Keratinocyte (primary cell): ENCODE results near the gene CDH8. TPM values are rescaled to one million over a fixed set of nuclear protein-coding genes. Genes with fewer than 3 reads are reported as not detected.

Source experiments
- DNase-seq: peaks from one replicate; pipeline ENCODE4 v3.0.0-alpha.2; 2011; ENCODE audit warnings: low read depth, missing footprints, low spot score
- FAIRE-seq: peaks from 2 replicates; lab custom pipeline; 2011; peaks lifted over from hg19 to GRCh38; lab: Jason Lieb, UNC
- H2AFZ ChIP-seq: 2 replicates; pipeline ENCODE4 v1.6.0; 2012; ENCODE audit warnings: low read length, control low read depth, inconsistent platforms; ENCODE audit not compliant: control insufficient read depth
- H3K27ac ChIP-seq: 2 replicates; pipeline ENCODE4 v1.5.1; 2011; ENCODE audit warnings: low read length; ENCODE audit not compliant: control insufficient read depth, insufficient read depth
- H3K27me3 ChIP-seq: 3 replicates; pipeline ENCODE4 v1.6.0; 2011; ENCODE audit warnings: low read length; ENCODE audit not compliant: control insufficient read depth, insufficient read depth; ENCODE audit errors: extremely low read depth
- H3K36me3 ChIP-seq, 2 experiments: 2 replicates in 1 of 2; 3 replicates in 1 of 2; pipeline ENCODE4 v1.5.1; 2011; ENCODE audit warnings: low read length in 2 of 2, mild to moderate bottlenecking in 1 of 2; ENCODE audit not compliant: control insufficient read depth in 2 of 2, insufficient read depth in 2 of 2; ENCODE audit errors: extremely low read depth in 1 of 2
- H3K4me1 ChIP-seq: 3 replicates; pipeline ENCODE4 v1.5.1; 2011; ENCODE audit warnings: low read length; ENCODE audit not compliant: control insufficient read depth, insufficient read depth; ENCODE audit errors: extremely low read depth
- H3K4me2 ChIP-seq: 3 replicates; pipeline ENCODE4 v1.6.0; 2011; ENCODE audit warnings: low read depth, low read length; ENCODE audit not compliant: control insufficient read depth, insufficient read depth; ENCODE audit errors: extremely low read depth
- H3K4me3 ChIP-seq, 3 experiments: fragments of 200-600 bp in 1 of 3; sonication (generic) in 1 of 3; 2 replicates in 2 of 3; 3 replicates in 1 of 3; pipeline ENCODE4 v1.5.1; 2011 to 2016; ENCODE audit warnings: low read length in 3 of 3, mild to moderate bottlenecking in 3 of 3, control low read depth in 2 of 3, inconsistent platforms in 1 of 3, low read depth in 1 of 3, mixed read lengths in 1 of 3, mixed run types in 1 of 3, moderate library complexity in 1 of 3; ENCODE audit not compliant: control insufficient read depth in 2 of 3, insufficient read depth in 2 of 3; ENCODE audit errors: extremely low read depth in 1 of 3
- H3K79me2 ChIP-seq: 2 replicates; pipeline ENCODE4 v1.6.0; 2012; ENCODE audit warnings: low read length; ENCODE audit not compliant: control insufficient read depth, insufficient read depth
- H3K9ac ChIP-seq: 3 replicates; pipeline ENCODE4 v1.6.0; 2011; ENCODE audit warnings: low read length; ENCODE audit not compliant: control insufficient read depth, insufficient read depth; ENCODE audit errors: extremely low read depth
- H3K9me1 ChIP-seq: 3 replicates; pipeline ENCODE4 v1.6.0; 2011; ENCODE audit warnings: low read length; ENCODE audit not compliant: control insufficient read depth, insufficient read depth; ENCODE audit errors: extremely low read depth
- H3K9me3 ChIP-seq: 2 replicates; pipeline ENCODE4 v1.5.1; 2012; ENCODE audit warnings: low read depth, low read length; ENCODE audit not compliant: control insufficient read depth
- H4K20me1 ChIP-seq: 3 replicates; pipeline ENCODE4 v1.6.0; 2011; ENCODE audit warnings: low read length; ENCODE audit not compliant: control insufficient read depth, insufficient read depth; ENCODE audit errors: extremely low read depth
- CTCF ChIP-seq, 3 experiments: IDR thresholded peaks in 1 of 3; conservative IDR thresholded peaks in 1 of 3; optimal IDR thresholded peaks in 1 of 3; 2 replicates in 2 of 3; 3 replicates in 1 of 3; pipeline versions ENCODE3 to v1.5.1; 2011; ENCODE audit warnings: low read length in 3 of 3, mild to moderate bottlenecking in 3 of 3, moderate library complexity in 2 of 3, control low read depth in 1 of 3, inconsistent platforms in 1 of 3; ENCODE audit not compliant: insufficient read depth in 2 of 3; ENCODE audit errors: extremely low read depth in 1 of 3
- EZH2 ChIP-seq: IDR thresholded peaks from one replicate; pipeline ENCODE4 v1.6.1; 2012; ENCODE audit warnings: inconsistent platforms, mild to moderate bottlenecking, low read length, moderate library complexity
- dilution Hi-C: fragments of 300-500 bp; cut with MboI; formaldehyde crosslinking; loops from one replicate; pipeline ENCODE4 v1.7.0; 2020; ENCODE audit warnings: low sequenced_read_pairs; ENCODE audit not compliant: extremely low pct_ligation_motif_present
- polyA plus RNA-seq, 5 experiments: library from polyadenylated mRNA; depleted of rRNA in 3 of 5; stranded (reverse) in 3 of 5; stranded (forward) in 1 of 5; unstranded in 1 of 5; fragments of >200 nt; gene quantifications; 1 replicate in 1 of 5; 2 replicates in 3 of 5; 3 replicates in 1 of 5; pipeline versions ENCODE4 v1.2.1 to v1.2.3, GENCODE V29; 2011 to 2012; ENCODE audit warnings: missing spikeins in 2 of 5, low read depth in 1 of 5, low replicate concordance in 1 of 5

CDH8 gene
- polyA plus RNA-seq, 1 donor (not counting 4 experiments of a cell fraction or from before 2014, with no cell fraction given): 0.18 TPM

- H3K36me3 ChIP-seq: no peaks in the 10 kb centered on the region
- H3K27me3 ChIP-seq: no peaks in the 10 kb centered on the region
- FAIRE-seq (no peak), DNase-seq (no peak)
- no peak for TF ChIP-seq CTCF (optimal IDR thresholded peaks at IDR 0.05 in 1 of 3, IDR thresholded peaks at IDR 0.05 in 1 of 3, conservative IDR thresholded peaks at IDR 0.05 in 1 of 3; ENCODE audit: extremely low read depth in 1 of 3, insufficient read depth in 2 of 3, low read length in 3 of 3)
- no peak for TF ChIP-seq EZH2
- no peak overlapping the region for H3K27ac ChIP-seq
- H3K4me1 ChIP-seq: no peaks in the 10 kb centered on the region
- H3K9me1 ChIP-seq: no peaks in the 10 kb centered on the region
- no peaks in the 10 kb centered on the region for H3K79me2 ChIP-seq
- no peaks in the 10 kb centered on the region for H3K9me3 ChIP-seq
- H3K9ac ChIP-seq: no peak overlapping the region
- dilution Hi-C loops: no loop called here
- H2AFZ ChIP-seq: no peak overlapping the region
- H3K4me2 ChIP-seq: no peak overlapping the region
- no peak overlapping the region for H3K4me3 ChIP-seq
- no peaks in the 10 kb centered on the region for H4K20me1 ChIP-seq
These were observed 238.2 kb downstream of the CDH8 start for GRCh38 chr16:61797961-61798507.

- Histone ChIP-seq H3K4me2 (no peak overlapping the region), H3K4me1 (peaks cover 6% of the 10 kb centered on the region), H3K36me3 (no peaks in the 10 kb centered on the region), H3K4me3 (no peak overlapping the region), H3K79me2 (no peaks in the 10 kb centered on the region), H3K9me3 (no peaks in the 10 kb centered on the region), H3K9ac (no peak overlapping the region), H3K9me1 (no peaks in the 10 kb centered on the region), H4K20me1 (no peaks in the 10 kb centered on the region), H3K27ac (no peak overlapping the region), H2AFZ (no peak overlapping the region), H3K27me3 (no peaks in the 10 kb centered on the region)
- dilution Hi-C loops: no loop called here
- FAIRE-seq: no peak
- DNase-seq: no peak
- no peak for TF ChIP-seq EZH2
- no peak for TF ChIP-seq CTCF (optimal IDR thresholded peaks at IDR 0.05 in 1 of 3, IDR thresholded peaks at IDR 0.05 in 1 of 3, conservative IDR thresholded peaks at IDR 0.05 in 1 of 3; ENCODE audit: extremely low read depth in 1 of 3, insufficient read depth in 2 of 3, low read length in 3 of 3)
These were observed 238.9 kb downstream of the CDH8 start for GRCh38 chr16:61797296-61797795.
